HFFc6 (cell line): ENCODE data around the gene TMEM254. TPM values are rescaled to one million over a fixed set of nuclear protein-coding genes. Genes with fewer than 3 reads are reported as not detected.
"Not testable (repeated sequence)": the region's sequence is repeated elsewhere in the genome, so short reads cannot be mapped to it uniquely, and the experiment has no call there.

ENCODE experiments used
- DNase-seq: peaks from one replicate; pipeline ENCODE4 v3.0.0-alpha.2; 2018
- H3K27ac Mint-ChIP-seq: 2 replicates; pipeline ENCODE4 v1.8.0; 2020; ENCODE audit warnings: mild to moderate bottlenecking, mixed read lengths
- H3K27me3 Mint-ChIP-seq: 2 replicates; pipeline ENCODE4 v1.8.0; 2021; ENCODE audit warnings: mild to moderate bottlenecking, moderate library complexity, mixed read lengths; ENCODE audit not compliant: insufficient read depth
- H3K36me3 Mint-ChIP-seq: 2 replicates; pipeline ENCODE4 v1.8.0; 2021; ENCODE audit warnings: low read depth, mixed read lengths
- H3K4me1 Mint-ChIP-seq: 2 replicates; pipeline ENCODE4 v1.8.0; 2020; ENCODE audit warnings: low read depth, mixed read lengths
- H3K4me3 Mint-ChIP-seq: 2 replicates; pipeline ENCODE4 v1.8.0; 2020; ENCODE audit warnings: mild to moderate bottlenecking, moderate library complexity, mixed read lengths
- H3K9me3 Mint-ChIP-seq: 2 replicates; pipeline ENCODE4 v1.8.0; 2020; ENCODE audit warnings: mild to moderate bottlenecking, mixed read lengths
- CTCF ChIP-seq: fragments of 200-600 bp; sonication (generic); IDR thresholded peaks from 2 replicates; pipeline ENCODE4 v1.5.0; 2021; ENCODE audit warnings: antibody characterized with exemption, mild to moderate bottlenecking
- total RNA-seq, 6 experiments: library from RNA; stranded (reverse); fragmentation: NEBNext Ultra II Directional; extraction: Animal tissue kit (Norgen Biotek cat#: 25700); gene quantifications; 2 replicates in 1 of 6; 3 replicates in 5 of 6; pipeline ENCODE4 v1.2.3, GENCODE V29; 2021

TMEM254 gene
- total RNA-seq, 6 experiments from 2014 or later: 11.7 to 14.8 (median 13.7) TPM

GRCh38 chr10:80041162-80041561 is 37.3 kb upstream of the TMEM254 start:
- no peak for TF ChIP-seq CTCF
- Mint-ChIP-seq H3K36me3 (no peaks in the 10 kb centered on the region), H3K27ac (no peak overlapping the region), H3K4me3 (no peak overlapping the region), H3K4me1 (no peaks in the 10 kb centered on the region), H3K9me3 (no peaks in the 10 kb centered on the region), H3K27me3 (peaks cover 10% of the 10 kb centered on the region)
- DNase-seq: no peak

GRCh38 chr10:80044935-80045334 is 33.5 kb upstream of the TMEM254 start:
- H3K27me3 Mint-ChIP-seq, H3K4me3 Mint-ChIP-seq, H3K36me3 Mint-ChIP-seq, H3K9me3 Mint-ChIP-seq, H3K27ac Mint-ChIP-seq, H3K4me1 Mint-ChIP-seq, DNase-seq: not testable (repeated sequence)

GRCh38 chr10:80046629-80047441 is 31.6 kb upstream of the TMEM254 start:
- Mint-ChIP-seq H3K9me3 (no peaks in the 10 kb centered on the region), H3K4me1 (no peaks in the 10 kb centered on the region), H3K36me3 (no peaks in the 10 kb centered on the region), H3K4me3 (no peak overlapping the region), H3K27ac (no peak overlapping the region), H3K27me3 (peaks cover 12% of the 10 kb centered on the region)
- peak; percentile 97 for TF ChIP-seq CTCF
- peak; percentile 70 for DNase-seq

- Mint-ChIP-seq H3K4me3 (no peak overlapping the region), H3K9me3 (no peaks in the 10 kb centered on the region), H3K36me3 (no peaks in the 10 kb centered on the region), H3K27ac (no peak overlapping the region), H3K4me1 (no peaks in the 10 kb centered on the region), H3K27me3 (peaks cover 15% of the 10 kb centered on the region)
- TF ChIP-seq CTCF: no peak
- no peak for DNase-seq
These were observed 27.7 kb upstream of the TMEM254 start for GRCh38 chr10:80050752-80051151.

GRCh38 chr10:80051993-80052392 is 26.5 kb upstream of the TMEM254 start:
- TF ChIP-seq CTCF: no peak
- H3K27me3 Mint-ChIP-seq: peaks cover 15% of the 10 kb centered on the region
- H3K9me3 Mint-ChIP-seq: no peaks in the 10 kb centered on the region
- no peak for DNase-seq
- no peaks in the 10 kb centered on the region for H3K4me1 Mint-ChIP-seq
- H3K4me3 Mint-ChIP-seq: no peak overlapping the region
- H3K36me3 Mint-ChIP-seq: no peaks in the 10 kb centered on the region
- H3K27ac Mint-ChIP-seq: no peak overlapping the region

- H3K9me3 Mint-ChIP-seq: no peaks in the 10 kb centered on the region
- TF ChIP-seq CTCF: no peak
- peaks cover 6% of the 10 kb centered on the region; the same call in 1 of the 2 replicates for H3K27me3 Mint-ChIP-seq
- no peaks in the 10 kb centered on the region for H3K36me3 Mint-ChIP-seq
- no peak for DNase-seq
- H3K4me3 Mint-ChIP-seq: no peak overlapping the region
- H3K27ac Mint-ChIP-seq: no peak overlapping the region
- no peaks in the 10 kb centered on the region for H3K4me1 Mint-ChIP-seq
These were observed 22.7 kb upstream of the TMEM254 start for GRCh38 chr10:80055760-80056159.
